Mucosa of rectum (tissue), 2 donors: ENCODE data around the gene POC1A.

Source experiments
- H3K27ac ChIP-seq, 2 donors: one replicate each; pipeline ENCODE4 v1.7.0; 2013; ENCODE audit warnings: inconsistent platforms in 2 of 2, low read depth in 2 of 2, low read length in 2 of 2
- H3K27me3 ChIP-seq, 2 donors: one replicate each; pipeline ENCODE4 v1.7.0; 2013; ENCODE audit warnings: low read length in 2 of 2; ENCODE audit not compliant: control insufficient read depth in 2 of 2, insufficient read depth in 2 of 2
- H3K36me3 ChIP-seq, 2 donors: one replicate each; pipeline ENCODE4 v1.7.0; 2013; ENCODE audit warnings: low read length in 2 of 2; ENCODE audit not compliant: control insufficient read depth in 2 of 2, insufficient read depth in 2 of 2
- H3K4me1 ChIP-seq, 2 donors: one replicate each; pipeline ENCODE4 v1.7.0; 2013; ENCODE audit warnings: low read length in 2 of 2, mild to moderate bottlenecking in 1 of 2; ENCODE audit not compliant: control insufficient read depth in 2 of 2, insufficient read depth in 2 of 2
- H3K4me3 ChIP-seq, 2 donors: one replicate each; pipeline ENCODE4 v1.7.0; 2013; ENCODE audit warnings: low read length in 2 of 2
- H3K9ac ChIP-seq, 2 donors: one replicate each; pipeline ENCODE4 v1.7.0; 2013; ENCODE audit warnings: low read length in 2 of 2, low read depth in 1 of 2, mild to moderate bottlenecking in 1 of 2
- H3K9me3 ChIP-seq, 2 donors: one replicate each; pipeline ENCODE4 v1.7.0; 2013; ENCODE audit warnings: low read length in 2 of 2; ENCODE audit not compliant: control insufficient read depth in 2 of 2
- donor health status: healthy.
- donor health status: Normal muscosa, but diverticular disease.

Gene POC1A

DNA sequence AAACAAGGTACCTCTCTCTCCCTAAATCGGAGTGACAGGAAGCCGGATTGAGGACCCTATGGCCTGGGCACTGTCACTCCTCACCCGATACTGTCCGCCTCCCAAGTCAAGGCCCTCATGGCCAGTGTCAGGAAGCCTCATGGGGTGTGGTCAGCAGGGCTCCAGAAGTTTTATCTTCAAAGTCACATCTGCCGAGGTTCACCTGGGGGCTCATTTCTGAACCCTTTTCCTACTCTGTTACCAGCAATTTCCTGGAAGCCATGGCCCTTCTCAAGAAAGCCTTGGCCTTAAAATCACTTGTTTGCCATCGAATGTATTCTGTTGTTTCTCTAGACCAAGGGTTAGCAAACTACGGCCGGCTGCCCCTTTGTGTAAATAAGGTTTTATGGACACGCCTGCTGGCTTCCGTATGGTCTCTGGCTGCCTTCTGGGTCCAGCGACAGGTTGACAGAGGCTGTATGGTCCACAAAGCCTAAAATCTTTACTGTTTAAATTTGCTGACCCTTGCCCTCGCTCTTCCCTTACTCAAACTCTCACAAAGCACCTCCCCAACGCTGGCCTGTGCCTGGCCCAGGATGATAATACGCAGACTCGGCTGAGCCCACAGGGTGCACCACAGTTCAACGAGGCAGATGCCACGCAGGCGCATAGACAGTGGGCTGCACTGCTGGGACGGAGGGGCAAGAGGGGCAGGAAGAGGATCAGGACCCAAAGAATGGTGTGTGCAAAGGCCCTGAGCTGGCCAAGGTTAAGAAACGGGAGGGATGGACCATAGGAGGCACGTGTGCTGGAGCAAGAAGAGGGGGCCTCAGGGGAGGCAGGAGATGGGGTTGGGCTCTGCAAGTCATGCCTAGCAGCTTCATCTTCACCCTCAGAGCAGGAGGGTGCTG, 73.1 kb downstream of the POC1A start:
- H3K9me3 ChIP-seq = no peaks in the 10 kb centered on the region
- peaks cover 0 to 5% of the 10 kb centered on the region in 2 donors for H3K4me1 ChIP-seq
- H3K4me3 ChIP-seq = no peak overlapping the region
- H3K36me3 ChIP-seq = no peaks in the 10 kb centered on the region
- no peak overlapping the region for H3K27ac ChIP-seq
- H3K27me3 ChIP-seq = no peaks in the 10 kb centered on the region
- H3K9ac ChIP-seq = no peak overlapping the region

- Histone ChIP-seq H3K4me1 (peaks cover 0 to 5% of the 10 kb centered on the region in 2 donors), H3K36me3 (no peaks in the 10 kb centered on the region), H3K4me3 (no peak overlapping the region), H3K9ac (no peak overlapping the region), H3K9me3 (no peaks in the 10 kb centered on the region), H3K27me3 (no peaks in the 10 kb centered on the region), H3K27ac (no peak overlapping the region)
These were observed 74.3 kb downstream of the POC1A start for GRCh38 chr3:52079958-52080357.

DNA sequence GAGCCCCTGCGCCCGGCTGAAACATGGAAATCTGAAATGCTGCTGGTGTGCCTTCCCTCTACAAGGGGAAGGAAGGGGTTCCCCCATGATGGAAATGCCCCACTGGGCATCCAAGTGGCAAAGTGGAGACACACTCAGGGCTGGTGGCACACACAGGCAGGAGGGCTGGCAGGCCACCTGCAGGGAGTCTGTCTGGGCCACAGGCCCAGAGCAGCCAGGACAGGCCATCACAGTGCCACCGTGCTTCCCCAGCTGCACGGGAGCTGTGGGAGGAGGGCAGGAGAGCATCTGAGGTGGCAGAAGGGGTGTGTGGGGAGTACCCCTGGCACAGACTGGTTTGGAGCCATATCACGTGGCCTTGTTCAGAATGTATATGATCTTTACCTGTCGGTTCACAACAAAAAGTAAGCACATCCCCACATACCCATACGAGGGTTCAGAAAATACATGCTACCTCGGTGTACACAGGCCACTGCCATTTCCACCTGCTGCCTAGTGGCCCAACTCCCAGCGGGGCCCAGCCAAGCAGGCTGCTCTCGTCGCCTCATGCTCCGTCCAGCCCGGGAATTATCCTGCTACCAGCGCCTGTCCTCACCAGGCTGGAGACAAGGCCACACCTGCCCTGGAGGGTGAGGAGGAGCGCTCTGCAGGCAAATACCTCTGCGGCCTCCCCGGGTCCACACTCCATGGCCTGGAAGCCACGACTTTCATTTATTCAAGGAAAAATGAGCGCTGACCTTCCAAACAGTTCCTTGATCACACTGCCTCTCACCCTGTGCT, 75.3 kb downstream of the POC1A start:
- Histone ChIP-seq H3K36me3 (no peaks in the 10 kb centered on the region), H3K4me1 (peaks cover 0 to 5% of the 10 kb centered on the region in 2 donors), H3K27me3 (no peaks in the 10 kb centered on the region), H3K27ac (no peak overlapping the region), H3K9me3 (no peaks in the 10 kb centered on the region), H3K9ac (no peak overlapping the region), H3K4me3 (no peak overlapping the region)

GRCh38 chr3:52077925-52078324, 76.3 kb downstream of the POC1A start:
- peaks cover 0 to 5% of the 10 kb centered on the region in 2 donors for H3K4me1 ChIP-seq
- no peak overlapping the region for H3K4me3 ChIP-seq
- no peaks in the 10 kb centered on the region for H3K36me3 ChIP-seq
- no peak overlapping the region for H3K9ac ChIP-seq
- no peaks in the 10 kb centered on the region for H3K9me3 ChIP-seq
- no peaks in the 10 kb centered on the region for H3K27me3 ChIP-seq
- no peak overlapping the region for H3K27ac ChIP-seq

GRCh38 chr3:52076896-52077780, 77.1 kb downstream of the POC1A start:
- no peaks in the 10 kb centered on the region for H3K27me3 ChIP-seq
- no peaks in the 10 kb centered on the region for H3K36me3 ChIP-seq
- H3K4me3 ChIP-seq = no peak overlapping the region
- no peak overlapping the region for H3K27ac ChIP-seq
- H3K9me3 ChIP-seq = no peaks in the 10 kb centered on the region
- H3K9ac ChIP-seq = no peak overlapping the region
- peaks cover 0 to 5% of the 10 kb centered on the region in 2 donors for H3K4me1 ChIP-seq

- Histone ChIP-seq H3K4me1 (peaks cover 0 to 2% of the 10 kb centered on the region in 2 donors), H3K27ac (no peak overlapping the region), H3K9me3 (no peaks in the 10 kb centered on the region), H3K27me3 (no peaks in the 10 kb centered on the region), H3K36me3 (no peaks in the 10 kb centered on the region), H3K9ac (no peak overlapping the region), H3K4me3 (no peak overlapping the region)
These were observed 80.7 kb downstream of the POC1A start for GRCh38 chr3:52073490-52073889.

GRCh38 chr3:52072471-52072870, 81.8 kb downstream of the POC1A start:
- Histone ChIP-seq H3K4me3 (no peak overlapping the region), H3K27me3 (no peaks in the 10 kb centered on the region), H3K4me1 (peaks cover 0 to 2% of the 10 kb centered on the region in 2 donors), H3K27ac (no peak overlapping the region), H3K9me3 (no peaks in the 10 kb centered on the region), H3K36me3 (no peaks in the 10 kb centered on the region), H3K9ac (no peak overlapping the region)

- no peak overlapping the region for H3K4me3 ChIP-seq
- no peak overlapping the region for H3K9ac ChIP-seq
- H3K27ac ChIP-seq = no peak overlapping the region
- H3K9me3 ChIP-seq = no peaks in the 10 kb centered on the region
- H3K27me3 ChIP-seq = no peaks in the 10 kb centered on the region
- H3K36me3 ChIP-seq = no peaks in the 10 kb centered on the region
- peaks cover 0 to 2% of the 10 kb centered on the region in 2 donors for H3K4me1 ChIP-seq
These were observed 82.2 kb downstream of the POC1A start for GRCh38 chr3:52072020-52072419.

- Histone ChIP-seq H3K36me3 (no peaks in the 10 kb centered on the region), H3K4me1 (peaks cover 0 to 2% of the 10 kb centered on the region in 2 donors), H3K4me3 (no peak overlapping the region), H3K9me3 (no peaks in the 10 kb centered on the region), H3K27me3 (no peaks in the 10 kb centered on the region), H3K9ac (no peak overlapping the region), H3K27ac (no peak overlapping the region)
These were observed 83.2 kb downstream of the POC1A start for GRCh38 chr3:52070724-52071621.
